Measurements from ENCODE around the gene LEFTY1.

The LEFTY1 gene

GRCh38 chr1:225915538-225915991 lies 26.6 kb upstream of the LEFTY1 start:
- DNase-seq (ENCODE audit: low spot score), result no peak

DNA sequence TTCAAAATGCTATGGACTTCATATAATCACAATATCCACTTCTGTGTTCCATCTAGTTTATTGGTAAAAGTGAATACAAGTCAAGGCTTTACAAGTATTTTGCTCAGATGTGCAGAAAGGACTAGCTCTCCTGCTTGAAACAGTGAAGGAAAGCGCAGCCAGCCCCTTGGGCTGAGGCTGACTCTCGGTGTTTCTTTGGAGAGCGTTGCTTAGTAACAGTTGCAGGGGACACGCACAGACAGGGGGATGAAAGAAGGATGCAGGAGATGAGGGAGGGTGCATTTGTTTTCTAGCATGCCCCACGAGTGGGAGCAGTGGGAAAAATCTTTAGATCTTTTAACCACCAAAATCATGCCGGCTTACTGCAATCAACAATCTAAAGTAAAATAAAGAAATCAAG lies 26.0 kb upstream of the LEFTY1 start:
- DNase-seq (ENCODE audit: low spot score), result no peak

- no peak for DNase-seq (ENCODE audit: low spot score)
Observed at GRCh38 chr1:225914391-225914790, 25.4 kb upstream of the LEFTY1 start.

- DNase-seq (ENCODE audit: low spot score), result peak; percentile 84
Observed at GRCh38 chr1:225911191-225912130, 22.5 kb upstream of the LEFTY1 start.

GRCh38 chr1:225909477-225909876 lies 20.5 kb upstream of the LEFTY1 start:
- DNase-seq (ENCODE audit: low spot score), result no peak

DNA sequence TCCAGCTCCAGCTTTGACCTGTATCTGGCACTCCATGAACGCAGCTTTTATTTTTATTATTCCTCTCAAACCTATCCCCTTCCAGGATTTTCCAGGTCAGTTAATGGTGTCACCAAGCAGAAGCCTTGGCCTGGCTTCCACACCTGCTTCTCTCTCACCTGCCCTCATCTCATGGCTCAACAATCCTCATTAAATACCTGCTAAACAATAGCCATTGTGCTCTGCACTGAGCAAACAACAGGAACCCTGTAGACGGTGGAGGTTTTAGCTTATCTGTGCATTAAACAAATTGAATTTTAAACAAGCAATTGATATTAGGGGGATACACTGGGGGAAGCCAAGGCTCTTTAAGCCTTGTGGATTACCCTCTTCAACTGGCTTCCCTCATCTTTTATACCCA lies 19.8 kb upstream of the LEFTY1 start:
- DNase-seq (ENCODE audit: low spot score), result no peak

DNA sequence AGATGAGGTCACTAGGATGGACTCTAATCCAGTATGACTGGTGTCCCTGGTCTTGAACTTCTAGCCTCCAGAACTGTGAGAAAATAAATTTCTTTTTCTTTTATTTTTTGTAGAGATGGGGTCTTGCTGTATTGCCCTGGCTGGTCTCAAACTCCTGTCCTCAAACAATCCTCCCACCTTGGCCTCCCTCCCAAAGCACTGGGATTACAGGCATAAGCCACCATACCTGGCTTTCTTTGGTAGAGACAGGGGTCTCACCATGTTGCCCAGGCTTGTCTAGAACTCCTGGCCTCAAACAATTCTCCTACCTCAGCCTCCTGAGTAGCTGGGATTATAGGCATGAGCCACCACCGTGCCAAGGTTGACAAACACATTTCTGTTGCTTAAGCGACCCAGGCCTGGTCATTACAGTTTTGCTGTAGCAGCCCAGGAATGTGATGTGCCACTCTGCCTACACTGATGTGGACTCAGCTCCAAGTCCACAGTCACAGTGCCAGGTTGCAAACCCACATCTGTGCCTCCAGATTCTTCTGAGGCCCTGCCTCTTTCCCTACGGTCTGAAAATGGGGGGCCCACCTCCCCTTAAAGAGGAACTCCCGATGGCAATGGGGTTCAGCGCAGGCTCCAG lies 19.2 kb upstream of the LEFTY1 start:
- DNase-seq (ENCODE audit: low spot score), result no peak

GRCh38 chr1:225907341-225907740 lies 18.4 kb upstream of the LEFTY1 start:
- no peak for DNase-seq (ENCODE audit: low spot score)

DNA sequence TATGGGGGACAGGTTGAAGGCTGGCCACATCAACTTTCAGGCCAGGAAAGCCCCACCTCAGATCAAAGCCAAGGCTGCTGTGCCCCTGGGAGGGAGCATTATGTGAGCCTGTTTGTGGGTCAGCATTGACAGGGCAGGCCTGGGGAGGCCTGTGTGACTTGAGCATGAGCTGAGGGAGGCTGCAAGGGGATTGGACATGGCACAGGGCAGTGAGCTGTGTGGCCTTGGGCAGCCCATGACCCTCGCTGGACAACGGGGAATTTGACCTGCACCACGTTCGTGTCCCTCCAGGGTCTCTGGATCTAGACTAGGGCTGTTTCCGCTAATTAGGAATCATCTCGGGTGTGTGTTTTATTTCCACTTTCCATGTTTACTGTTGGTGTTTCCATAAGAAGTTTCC lies 17.5 kb upstream of the LEFTY1 start:
- no peak for DNase-seq (ENCODE audit: low spot score)

DNA sequence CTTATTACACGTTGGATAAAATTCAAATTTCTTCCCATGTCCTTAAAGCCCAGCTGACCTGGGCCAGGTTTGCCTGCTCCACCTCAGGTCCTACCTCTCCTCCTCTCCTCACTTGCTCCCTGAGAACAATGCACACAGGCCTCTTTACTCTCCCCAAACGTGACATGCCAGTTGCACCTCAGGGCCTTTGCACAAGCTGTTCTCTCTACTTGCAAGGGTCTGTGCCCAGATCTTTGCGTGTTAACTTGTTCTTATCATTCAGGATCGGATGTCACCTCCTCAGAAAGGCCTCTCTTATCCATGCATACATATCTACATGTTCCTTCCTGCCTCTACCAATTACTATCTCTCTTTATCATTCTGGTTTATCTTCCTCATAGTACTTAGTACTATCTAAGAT lies 14.7 kb upstream of the LEFTY1 start:
- no peak for DNase-seq (ENCODE audit: low spot score)

- no peak for DNase-seq (ENCODE audit: low spot score)
Observed at GRCh38 chr1:225899044-225899925, 10.3 kb upstream of the LEFTY1 start.

- DNase-seq (ENCODE audit: low spot score), result no peak
Observed at GRCh38 chr1:225897595-225898514, 8.9 kb upstream of the LEFTY1 start.

DNA sequence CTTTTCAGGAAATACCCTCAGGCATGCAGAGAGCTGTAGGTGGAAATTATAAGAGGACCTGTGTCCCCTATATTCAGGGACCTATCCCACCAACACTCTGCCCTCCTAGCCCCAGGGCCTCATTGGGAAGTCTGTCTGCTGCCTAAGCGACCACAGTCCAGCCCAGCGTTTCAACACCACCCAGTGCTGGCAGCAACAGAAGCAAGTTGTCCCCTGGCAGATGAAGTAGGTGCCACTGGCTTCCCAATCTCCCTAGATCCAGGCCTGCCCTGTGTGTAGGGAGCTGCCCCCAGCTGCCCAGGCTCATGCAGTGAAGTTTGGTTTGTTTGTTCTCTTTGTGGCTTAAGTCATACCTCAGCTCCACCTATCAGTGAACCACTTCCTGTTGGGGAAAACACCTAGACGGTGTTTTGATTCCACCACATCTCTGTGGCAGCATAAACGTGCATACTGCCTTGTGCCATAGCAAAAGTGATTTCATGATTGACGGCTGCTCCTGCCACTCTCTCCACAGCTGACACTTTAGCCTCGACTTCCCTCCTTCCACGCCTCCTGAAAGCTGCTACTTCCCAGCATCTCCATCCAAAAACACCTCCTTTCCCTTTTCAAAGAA lies 8.1 kb upstream of the LEFTY1 start:
- peak; percentile 84 for DNase-seq (ENCODE audit: low spot score)

DNA sequence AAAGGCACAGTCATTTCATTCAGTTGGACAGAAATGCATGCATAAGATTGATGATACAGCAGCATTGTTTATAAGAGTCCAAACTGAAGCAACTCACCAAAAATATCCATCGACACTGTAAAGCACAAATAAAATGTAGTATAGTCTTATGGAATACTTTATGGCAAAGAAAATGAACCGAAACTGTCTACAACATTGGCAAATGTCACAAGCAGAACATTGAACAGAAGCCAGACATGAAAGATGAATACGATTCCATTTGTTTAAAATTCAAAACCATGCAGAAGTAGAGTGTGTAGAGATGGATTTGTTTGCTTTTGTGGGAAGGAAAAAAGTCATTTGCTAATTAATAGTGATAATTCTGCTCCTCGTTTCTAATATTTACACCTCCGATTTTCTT lies 7.5 kb upstream of the LEFTY1 start:
- no peak for DNase-seq (ENCODE audit: low spot score)

DNA sequence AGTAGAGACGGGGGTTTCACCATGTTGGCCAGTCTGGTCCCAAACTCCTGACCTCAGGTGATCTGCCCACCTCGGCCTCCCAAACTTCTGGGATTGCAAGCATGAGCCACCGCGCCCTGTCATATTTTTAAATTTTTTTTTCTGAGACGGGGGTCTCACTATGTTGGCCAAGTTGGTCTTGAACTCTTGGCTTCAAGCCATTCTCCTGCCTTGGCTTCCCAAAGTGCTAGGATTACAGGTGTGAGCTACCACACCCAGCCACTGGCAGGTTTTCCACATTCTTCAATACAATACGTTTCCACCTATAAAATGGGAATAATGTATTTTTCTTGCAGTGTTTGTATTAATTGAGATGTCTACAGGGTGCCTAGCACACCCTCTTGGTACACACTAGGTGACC lies 3.4 kb upstream of the LEFTY1 start:
- DNase-seq (ENCODE audit: low spot score), result no peak

GRCh38 chr1:225891229-225891972 lies 2.5 kb upstream of the LEFTY1 start:
- peak; percentile 78 for DNase-seq (ENCODE audit: low spot score)

GRCh38 chr1:225890346-225891228 lies 1.6 kb upstream of the LEFTY1 start:
- DNase-seq (ENCODE audit: low spot score), result no peak

DNA sequence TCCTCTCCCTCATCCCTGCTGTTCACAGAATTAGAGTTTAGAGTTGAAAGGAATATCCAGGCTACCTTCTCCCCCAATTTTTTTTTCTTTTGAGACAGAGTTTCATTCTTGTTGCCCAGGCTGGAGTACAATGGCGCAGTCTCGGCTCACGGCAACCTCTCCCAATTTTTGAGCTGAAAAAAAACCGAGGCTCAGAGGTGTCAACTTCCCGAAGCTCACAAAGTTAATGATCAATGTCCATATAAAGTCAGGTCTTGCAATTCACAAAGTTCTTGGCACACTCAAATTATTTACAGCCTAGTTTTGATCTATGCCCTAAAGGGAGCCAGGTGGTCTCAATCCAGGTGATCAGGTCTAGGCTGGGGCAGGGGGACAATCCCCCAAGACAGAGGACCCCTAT lies 797 bp upstream of the LEFTY1 start:
- no peak for DNase-seq (ENCODE audit: low spot score)

DNA sequence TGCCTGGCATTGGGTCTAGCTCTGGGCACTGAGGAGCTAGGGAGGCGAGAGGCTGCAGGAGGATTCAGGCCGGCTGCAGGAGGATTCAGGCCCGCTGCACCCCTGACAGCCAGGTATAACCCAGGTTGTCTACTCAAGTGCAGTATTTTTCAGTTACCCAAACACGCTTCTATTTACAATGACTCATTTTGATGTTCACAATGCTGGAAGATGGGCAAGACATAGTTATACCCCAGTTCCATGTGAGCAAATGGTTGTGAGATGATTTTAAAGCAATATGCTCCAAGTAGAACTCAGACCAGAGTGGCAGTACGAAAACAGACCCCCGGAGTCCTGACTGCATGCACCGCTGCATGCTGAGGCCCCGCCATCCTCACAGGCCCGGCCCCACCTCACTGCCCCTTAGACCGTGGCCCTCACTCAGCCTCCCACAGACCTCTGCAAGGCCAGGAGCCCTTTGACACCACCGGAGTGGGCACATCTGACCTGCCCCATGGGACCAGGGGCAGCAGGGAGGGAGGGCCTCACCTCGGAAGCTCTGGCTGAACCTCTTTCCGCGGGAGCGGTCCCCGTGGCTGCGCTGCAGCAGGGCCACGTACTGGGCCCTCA lies 553 bp downstream of the LEFTY1 start:
- DNase-seq (ENCODE audit: low spot score), result no peak
